Astrocyte of the spinal cord (primary cell): Measurements from ENCODE around the gene RGS10.

ENCODE experiments used
- DNase-seq: peaks from one replicate; pipeline ENCODE4 v3.0.0; 2011; ENCODE audit warnings: low read depth, low spot score
- H3K4me3 ChIP-seq: 2 replicates; pipeline ENCODE4 v1.5.1; 2011; ENCODE audit warnings: low read depth, mild to moderate bottlenecking, low read length, moderate library complexity
- CTCF ChIP-seq: IDR thresholded peaks from 2 replicates; pipeline ENCODE4 v1.5.1; 2012; ENCODE audit warnings: low read depth, mild to moderate bottlenecking, low read length, inconsistent platforms
- in situ Hi-C: cut with HindIII; loops from 2 replicates; pipeline ENCODE4 v1.10.0; 2017; ENCODE audit warnings: low sequenced_read_pairs

Gene RGS10

GRCh38 chr10:119473771-119474170 is 68.7 kb downstream of the RGS10 start:
- TF ChIP-seq CTCF: no peak
- in situ Hi-C loops: no loop called here
- no peak overlapping the region for H3K4me3 ChIP-seq
- DNase-seq: no peak

GRCh38 chr10:119470920-119471702 is 71.4 kb downstream of the RGS10 start:
- H3K4me3 ChIP-seq: no peak overlapping the region
- TF ChIP-seq CTCF: no peak
- DNase-seq: no peak
- in situ Hi-C loops: no loop called here

GRCh38 chr10:119469846-119470245 is 72.7 kb downstream of the RGS10 start:
- TF ChIP-seq CTCF: no peak
- no peak for DNase-seq
- no peak overlapping the region for H3K4me3 ChIP-seq
- in situ Hi-C loops: no loop called here

GRCh38 chr10:119469325-119469707 is 73.2 kb downstream of the RGS10 start:
- no peak for DNase-seq
- no peak for TF ChIP-seq CTCF
- in situ Hi-C loops: no loop called here
- no peak overlapping the region for H3K4me3 ChIP-seq

GRCh38 chr10:119468542-119469324 is 73.8 kb downstream of the RGS10 start:
- DNase-seq: no peak
- TF ChIP-seq CTCF: no peak
- in situ Hi-C loops: no loop called here
- H3K4me3 ChIP-seq: no peak overlapping the region

GRCh38 chr10:119466655-119467054 is 75.9 kb downstream of the RGS10 start:
- no peak for TF ChIP-seq CTCF
- no peak overlapping the region for H3K4me3 ChIP-seq
- DNase-seq: no peak
- in situ Hi-C loops: no loop called here
